ENCODE data around the gene STMND1.

The STMND1 gene

GRCh38 chr6:17178754-17179529 is 77.1 kb downstream of the STMND1 start:
- no peak for TF ChIP-seq REST (IDR thresholded peaks at IDR 0.05; ENCODE audit: insufficient replicate concordance, low read depth)
- TF ChIP-seq SPI1 (IDR thresholded peaks at IDR 0.05; ENCODE audit: borderline replicate concordance, low read depth): no peak
- TF ChIP-seq, protein P1, sequence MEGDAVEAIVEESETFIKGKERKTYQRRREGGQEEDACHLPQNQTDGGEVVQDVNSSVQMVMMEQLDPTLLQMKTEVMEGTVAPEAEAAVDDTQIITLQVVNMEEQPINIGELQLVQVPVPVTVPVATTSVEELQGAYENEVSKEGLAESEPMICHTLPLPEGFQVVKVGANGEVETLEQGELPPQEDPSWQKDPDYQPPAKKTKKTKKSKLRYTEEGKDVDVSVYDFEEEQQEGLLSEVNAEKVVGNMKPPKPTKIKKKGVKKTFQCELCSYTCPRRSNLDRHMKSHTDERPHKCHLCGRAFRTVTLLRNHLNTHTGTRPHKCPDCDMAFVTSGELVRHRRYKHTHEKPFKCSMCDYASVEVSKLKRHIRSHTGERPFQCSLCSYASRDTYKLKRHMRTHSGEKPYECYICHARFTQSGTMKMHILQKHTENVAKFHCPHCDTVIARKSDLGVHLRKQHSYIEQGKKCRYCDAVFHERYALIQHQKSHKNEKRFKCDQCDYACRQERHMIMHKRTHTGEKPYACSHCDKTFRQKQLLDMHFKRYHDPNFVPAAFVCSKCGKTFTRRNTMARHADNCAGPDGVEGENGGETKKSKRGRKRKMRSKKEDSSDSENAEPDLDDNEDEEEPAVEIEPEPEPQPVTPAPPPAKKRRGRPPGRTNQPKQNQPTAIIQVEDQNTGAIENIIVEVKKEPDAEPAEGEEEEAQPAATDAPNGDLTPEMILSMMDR (IDR thresholded peaks at IDR 0.05; ENCODE audit: insufficient read depth, low read length): no peak
- no peak for TF ChIP-seq POLR2AphosphoS5 (IDR thresholded peaks at IDR 0.05; ENCODE audit: low read depth)
- no peak for TF ChIP-seq GABPA (IDR thresholded peaks at IDR 0.05; ENCODE audit: low read depth)
- H3K4me3 ChIP-seq (replicated peaks; ENCODE audit: insufficient read depth, low read length): no peak overlapping the region

DNA sequence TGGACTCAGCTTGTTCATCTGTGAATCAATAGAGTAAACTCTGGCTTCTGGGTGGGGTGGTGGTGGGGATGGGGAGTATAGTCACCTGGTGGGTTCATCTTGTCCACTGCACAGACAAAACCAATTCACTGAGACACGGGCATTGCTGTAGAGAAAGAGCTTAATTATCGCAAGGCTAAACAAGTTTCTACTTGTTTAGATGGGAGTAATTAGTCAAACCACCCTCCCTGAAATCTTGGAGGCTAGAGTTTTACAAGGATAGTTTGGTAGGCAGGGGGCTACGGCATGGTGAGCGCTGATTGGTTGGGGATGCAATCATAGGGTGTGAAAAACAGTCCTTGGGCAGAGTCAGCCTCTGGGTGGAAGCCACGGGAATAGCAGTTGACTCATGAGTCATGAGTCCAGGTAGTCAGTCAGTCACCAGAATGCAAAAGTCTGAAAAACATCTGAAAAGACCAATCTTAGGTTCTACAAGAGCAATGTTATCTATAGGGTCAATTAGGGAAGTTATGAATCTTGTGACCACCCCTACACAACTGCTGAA is 77.8 kb downstream of the STMND1 start:
- no peaks in the 10 kb centered on the region for H3K27me3 ChIP-seq (ENCODE audit: insufficient read depth, poor library complexity, severe bottlenecking)
- no peak overlapping the region for H3K4me3 ChIP-seq (replicated peaks; ENCODE audit: insufficient read depth, low read length)
- no peak overlapping the region for H3K27ac ChIP-seq (replicated peaks)
- DNase-seq (ENCODE audit: low read depth in 1 of 2, low spot score in 1 of 2): no peak
- TF ChIP-seq POLR2AphosphoS5 (IDR thresholded peaks at IDR 0.05; ENCODE audit: low read depth) (no peak), GABPA (IDR thresholded peaks at IDR 0.05; ENCODE audit: low read depth) (no peak), SPI1 (IDR thresholded peaks at IDR 0.05; ENCODE audit: borderline replicate concordance, low read depth) (no peak), REST (IDR thresholded peaks at IDR 0.05; ENCODE audit: insufficient replicate concordance, low read depth) (no peak)
- TF ChIP-seq, protein P1 (IDR thresholded peaks at IDR 0.05; ENCODE audit: insufficient read depth, low read length): no peak

More at GRCh38 chr6:17178754-17179529, 77.1 kb downstream of the STMND1 start:
- no peak for DNase-seq (ENCODE audit: low read depth in 1 of 2, low spot score in 1 of 2)
- no peaks in the 10 kb centered on the region for H3K27me3 ChIP-seq (ENCODE audit: insufficient read depth, poor library complexity, severe bottlenecking)
- H3K27ac ChIP-seq (replicated peaks): no peak overlapping the region

Measured in HL-60 (cell line).